GM18519 (cell line): ENCODE results near the gene SOX5.
"Not testable (repeated sequence)": the region's sequence is repeated elsewhere in the genome, so short reads cannot be mapped to it uniquely, and the experiment has no call there.

ENCODE experiments used
- ATAC-seq: cut with Tn5 transposase; IDR thresholded peaks from one replicate; pipeline ENCODE4 v1.9.1; 2021; ENCODE audit warnings: mild to moderate bottlenecking, moderate library complexity; ENCODE audit not compliant: unreplicated experiment, low FRiP score

The SOX5 gene

GRCh38 chr12:23763724-23764123, 185.7 kb downstream of the SOX5 start:
- ATAC-seq, result no peak

- no peak for ATAC-seq
These were observed 189.0 kb downstream of the SOX5 start for GRCh38 chr12:23760495-23760894.

GRCh38 chr12:23758608-23759007, 190.9 kb downstream of the SOX5 start:
- no peak for ATAC-seq

GRCh38 chr12:23757541-23757962, 191.9 kb downstream of the SOX5 start:
- no peak for ATAC-seq

- ATAC-seq, result no peak
These were observed 193.1 kb downstream of the SOX5 start for GRCh38 chr12:23756416-23756815.

GRCh38 chr12:23753628-23754365, 195.7 kb downstream of the SOX5 start:
- ATAC-seq, result no peak

GRCh38 chr12:23752245-23752644, 197.2 kb downstream of the SOX5 start:
- no peak for ATAC-seq

GRCh38 chr12:23751641-23752040, 197.8 kb downstream of the SOX5 start:
- ATAC-seq, result no peak

GRCh38 chr12:23750923-23751322, 198.5 kb downstream of the SOX5 start:
- ATAC-seq, result no peak

- ATAC-seq, result no peak
These were observed 204.8 kb downstream of the SOX5 start for GRCh38 chr12:23744696-23745095.

- ATAC-seq, result no peak
These were observed 206.9 kb downstream of the SOX5 start for GRCh38 chr12:23742574-23742973.

- ATAC-seq, result no peak
These were observed 218.0 kb downstream of the SOX5 start for GRCh38 chr12:23731493-23731892.

- ATAC-seq, result no peak
These were observed 218.4 kb downstream of the SOX5 start for GRCh38 chr12:23731035-23731434.

- no peak for ATAC-seq
These were observed 220.1 kb downstream of the SOX5 start for GRCh38 chr12:23729359-23729758.

- ATAC-seq, result no peak
These were observed 222.8 kb downstream of the SOX5 start for GRCh38 chr12:23726646-23727045.

- no peak for ATAC-seq
These were observed 226.8 kb downstream of the SOX5 start for GRCh38 chr12:23722655-23723054.

GRCh38 chr12:23721268-23721667, 228.2 kb downstream of the SOX5 start:
- ATAC-seq, result no peak

GRCh38 chr12:23719493-23719892, 230.0 kb downstream of the SOX5 start:
- no peak for ATAC-seq

- not testable (repeated sequence) for ATAC-seq
These were observed 239.1 kb downstream of the SOX5 start for GRCh38 chr12:23710361-23710760.

GRCh38 chr12:23708185-23708837, 241.2 kb downstream of the SOX5 start:
- no peak for ATAC-seq

- no peak for ATAC-seq
These were observed 242.2 kb downstream of the SOX5 start for GRCh38 chr12:23707270-23707669.
